MM.1S (cell line): Measurements from ENCODE around the gene TOMM7.
"Not testable (repeated sequence)": the region's sequence is repeated elsewhere in the genome, so short reads cannot be mapped to it uniquely, and the experiment has no call there.

Experiments used
- DNase-seq: peaks from one replicate; pipeline ENCODE4 v3.0.0-alpha.2; 2015
- H2AFZ ChIP-seq: fragments of 300-600 bp; sonication (generic); 2 replicates; pipeline ENCODE4 v1.6.0; 2016; ENCODE audit warnings: antibody characterized with exemption, low read length
- H3F3A ChIP-seq: fragments of 300-600 bp; sonication (generic); 2 replicates; pipeline ENCODE4 v1.6.1; 2016; ENCODE audit warnings: mild to moderate bottlenecking, antibody characterized with exemption, low read length, moderate library complexity, mixed read lengths; ENCODE audit not compliant: insufficient read depth
- H3K27ac ChIP-seq: fragments of 300-600 bp; sonication (generic); 2 replicates; pipeline ENCODE4 v1.5.1; 2016; ENCODE audit warnings: mild to moderate bottlenecking, low read length
- H3K27me3 ChIP-seq: fragments of 300-600 bp; sonication (generic); replicated peaks from 2 replicates; pipeline ENCODE4 v1.6.0; 2016; ENCODE audit warnings: low read length; ENCODE audit not compliant: insufficient read depth
- H3K36me3 ChIP-seq: fragments of 300-600 bp; sonication (generic); replicated peaks from 2 replicates; pipeline ENCODE4 v1.6.1; 2016; ENCODE audit warnings: mild to moderate bottlenecking, low read length, mixed read lengths; ENCODE audit not compliant: insufficient read depth
- H3K4me1 ChIP-seq: fragments of 300-600 bp; sonication (generic); 2 replicates; pipeline ENCODE4 v1.6.1; 2016; ENCODE audit warnings: low read length, mixed read lengths
- H3K4me2 ChIP-seq: fragments of 300-600 bp; sonication (generic); 2 replicates; pipeline ENCODE4 v1.6.0; 2016; ENCODE audit warnings: low read depth, low read length
- H3K4me3 ChIP-seq: fragments of 300-600 bp; sonication (generic); 2 replicates; pipeline ENCODE4 v1.5.1; 2016; ENCODE audit warnings: low read length, mixed read lengths
- H3K79me2 ChIP-seq: fragments of 300-600 bp; sonication (generic); 2 replicates; pipeline ENCODE4 v1.6.1; 2016; ENCODE audit warnings: mixed run types, low read length, mixed read lengths
- H3K9ac ChIP-seq: fragments of 300-600 bp; sonication (generic); 2 replicates; pipeline ENCODE4 v1.6.1; 2016; ENCODE audit warnings: low read length, mixed read lengths
- H3K9me2 ChIP-seq: fragments of 300-600 bp; sonication (generic); replicated peaks from 2 replicates; pipeline ENCODE4 v1.6.1; 2016; ENCODE audit warnings: mild to moderate bottlenecking, low read length, mixed read lengths; ENCODE audit not compliant: insufficient read depth
- H3K9me3 ChIP-seq: fragments of 300-600 bp; sonication (generic); replicated peaks from 2 replicates; pipeline ENCODE4 v1.6.1; 2016; ENCODE audit warnings: mild to moderate bottlenecking, low read length, mixed read lengths; ENCODE audit not compliant: insufficient read depth
- H4K20me1 ChIP-seq: fragments of 300-600 bp; sonication (generic); 2 replicates; pipeline ENCODE4 v1.6.1; 2016; ENCODE audit warnings: mild to moderate bottlenecking, low read length, moderate library complexity, mixed read lengths; ENCODE audit not compliant: insufficient read depth
- EZH2 ChIP-seq: fragments of 300-600 bp; sonication (generic); optimal IDR thresholded peaks from 2 replicates; pipeline ENCODE3; 2017; ENCODE audit warnings: low read depth, mild to moderate bottlenecking, antibody characterized with exemption, low read length, mixed read lengths
- EZH2phosphoT487 ChIP-seq: fragments of 300-600 bp; sonication (generic); IDR thresholded peaks from 2 replicates; pipeline ENCODE4 v1.6.1; 2018; ENCODE audit warnings: antibody characterized with exemption, low read length
- TF ChIP-seq, protein P1 (sequence below): fragments of 300-600 bp; sonication (generic); IDR thresholded peaks from 2 replicates; pipeline ENCODE4 v1.5.1; 2016; ENCODE audit warnings: antibody characterized with exemption, low read length, mixed read lengths

The TOMM7 gene

DNA sequence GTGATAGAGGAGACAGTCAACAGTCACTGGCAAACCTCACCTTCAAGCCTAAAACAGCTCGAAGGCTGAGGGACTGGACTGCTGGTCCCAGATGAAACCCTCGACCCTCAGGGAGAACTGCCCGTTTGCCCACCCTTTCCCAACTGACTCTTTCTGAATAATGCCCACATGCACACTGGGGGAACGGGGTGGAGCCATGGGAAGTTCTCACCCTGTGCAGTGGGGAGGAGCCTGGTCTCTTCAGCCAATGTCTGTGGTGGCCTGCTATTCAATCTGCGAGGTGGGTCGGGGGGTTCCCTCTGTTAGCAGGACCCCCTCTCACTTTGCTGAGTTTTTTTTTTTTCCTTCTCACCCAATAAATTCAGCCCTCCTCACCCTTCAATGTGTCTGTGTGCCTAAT lies 14.5 kb downstream of the TOMM7 start:
- no peak overlapping the region for H3K4me3 ChIP-seq
- H3K27ac ChIP-seq = no peak overlapping the region
- TF ChIP-seq, protein P1, sequence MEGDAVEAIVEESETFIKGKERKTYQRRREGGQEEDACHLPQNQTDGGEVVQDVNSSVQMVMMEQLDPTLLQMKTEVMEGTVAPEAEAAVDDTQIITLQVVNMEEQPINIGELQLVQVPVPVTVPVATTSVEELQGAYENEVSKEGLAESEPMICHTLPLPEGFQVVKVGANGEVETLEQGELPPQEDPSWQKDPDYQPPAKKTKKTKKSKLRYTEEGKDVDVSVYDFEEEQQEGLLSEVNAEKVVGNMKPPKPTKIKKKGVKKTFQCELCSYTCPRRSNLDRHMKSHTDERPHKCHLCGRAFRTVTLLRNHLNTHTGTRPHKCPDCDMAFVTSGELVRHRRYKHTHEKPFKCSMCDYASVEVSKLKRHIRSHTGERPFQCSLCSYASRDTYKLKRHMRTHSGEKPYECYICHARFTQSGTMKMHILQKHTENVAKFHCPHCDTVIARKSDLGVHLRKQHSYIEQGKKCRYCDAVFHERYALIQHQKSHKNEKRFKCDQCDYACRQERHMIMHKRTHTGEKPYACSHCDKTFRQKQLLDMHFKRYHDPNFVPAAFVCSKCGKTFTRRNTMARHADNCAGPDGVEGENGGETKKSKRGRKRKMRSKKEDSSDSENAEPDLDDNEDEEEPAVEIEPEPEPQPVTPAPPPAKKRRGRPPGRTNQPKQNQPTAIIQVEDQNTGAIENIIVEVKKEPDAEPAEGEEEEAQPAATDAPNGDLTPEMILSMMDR = no peak
- TF ChIP-seq EZH2 (no peak), EZH2phosphoT487 (no peak)
- no peaks in the 10 kb centered on the region for H4K20me1 ChIP-seq
- H2AFZ ChIP-seq = no peak overlapping the region
- peaks cover 38% of the 10 kb centered on the region for H3K4me1 ChIP-seq
- H3K9me2 ChIP-seq = no peaks in the 10 kb centered on the region
- H3K9me3 ChIP-seq = no peaks in the 10 kb centered on the region
- H3K4me2 ChIP-seq = no peak overlapping the region
- no peak for DNase-seq
- H3F3A ChIP-seq = peaks cover 12% of the 10 kb centered on the region
- no peaks in the 10 kb centered on the region for H3K27me3 ChIP-seq
- no peak overlapping the region for H3K9ac ChIP-seq
- no peaks in the 10 kb centered on the region; the same call in 1 of the 2 replicates for H3K79me2 ChIP-seq
- H3K36me3 ChIP-seq = no peaks in the 10 kb centered on the region

DNA sequence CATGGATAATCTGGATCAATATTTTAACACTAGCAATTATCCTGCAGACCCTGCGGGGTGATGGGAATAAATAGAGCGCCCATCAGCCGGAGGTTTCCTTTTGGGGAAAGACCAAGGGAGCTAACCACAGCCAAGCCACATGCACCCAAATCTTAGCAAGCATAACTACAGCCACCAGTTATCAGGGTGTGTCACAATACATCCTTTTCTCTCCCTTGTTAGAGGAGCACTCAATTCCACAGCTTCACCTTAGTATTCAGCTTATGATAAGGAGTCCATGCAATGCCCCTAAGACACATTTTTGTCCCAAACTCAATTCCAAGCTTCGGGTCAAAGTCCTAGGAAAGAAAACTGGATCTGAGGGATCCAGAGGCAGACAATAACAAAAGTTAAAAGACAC lies 15.9 kb downstream of the TOMM7 start:
- H3K9me2 ChIP-seq = no peaks in the 10 kb centered on the region
- H3K9ac ChIP-seq = no peak overlapping the region
- no peaks in the 10 kb centered on the region for H3K27me3 ChIP-seq
- no peak overlapping the region for H2AFZ ChIP-seq
- no peak overlapping the region for H3K4me2 ChIP-seq
- H3K79me2 ChIP-seq = no peaks in the 10 kb centered on the region
- no peaks in the 10 kb centered on the region for H3K36me3 ChIP-seq
- H4K20me1 ChIP-seq = no peaks in the 10 kb centered on the region
- H3K4me1 ChIP-seq = peaks cover 34% of the 10 kb centered on the region
- no peak for DNase-seq
- no peaks in the 10 kb centered on the region for H3K9me3 ChIP-seq
- no peak overlapping the region for H3K27ac ChIP-seq
- TF ChIP-seq EZH2 (no peak), EZH2phosphoT487 (no peak)
- TF ChIP-seq, protein P1 = no peak
- peaks cover 12% of the 10 kb centered on the region for H3F3A ChIP-seq
- no peak overlapping the region for H3K4me3 ChIP-seq

DNA sequence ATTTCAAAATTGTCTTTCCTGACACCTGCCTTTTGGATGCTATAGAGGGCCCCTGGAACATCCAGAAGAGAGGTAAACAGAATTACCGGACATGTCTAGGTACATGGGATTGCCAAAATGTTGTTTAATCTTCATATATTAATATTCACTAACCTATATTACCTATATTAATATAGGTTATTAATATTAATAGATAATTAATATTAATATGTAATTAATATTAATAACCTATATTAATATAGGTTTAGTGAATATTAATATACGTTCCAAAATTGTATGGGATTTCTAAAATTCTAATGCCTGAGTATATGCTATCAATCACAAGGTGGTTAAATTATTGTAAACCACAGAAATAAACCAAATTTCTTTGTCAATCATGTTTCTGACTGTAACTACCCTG lies 17.4 kb downstream of the TOMM7 start:
- H4K20me1 ChIP-seq = no peaks in the 10 kb centered on the region
- no peak overlapping the region for H2AFZ ChIP-seq
- no peak overlapping the region for H3K27ac ChIP-seq
- peaks cover 8% of the 10 kb centered on the region for H3F3A ChIP-seq
- DNase-seq = no peak
- no peak overlapping the region for H3K9ac ChIP-seq
- peaks cover 21% of the 10 kb centered on the region for H3K4me1 ChIP-seq
- H3K4me2 ChIP-seq = no peak overlapping the region
- no peaks in the 10 kb centered on the region for H3K36me3 ChIP-seq
- H3K79me2 ChIP-seq = no peaks in the 10 kb centered on the region
- H3K27me3 ChIP-seq = no peaks in the 10 kb centered on the region
- TF ChIP-seq EZH2phosphoT487 = no peak
- TF ChIP-seq, protein P1 = no peak
- TF ChIP-seq EZH2 = no peak
- H3K9me3 ChIP-seq = no peaks in the 10 kb centered on the region
- no peaks in the 10 kb centered on the region for H3K9me2 ChIP-seq
- no peak overlapping the region for H3K4me3 ChIP-seq

DNA sequence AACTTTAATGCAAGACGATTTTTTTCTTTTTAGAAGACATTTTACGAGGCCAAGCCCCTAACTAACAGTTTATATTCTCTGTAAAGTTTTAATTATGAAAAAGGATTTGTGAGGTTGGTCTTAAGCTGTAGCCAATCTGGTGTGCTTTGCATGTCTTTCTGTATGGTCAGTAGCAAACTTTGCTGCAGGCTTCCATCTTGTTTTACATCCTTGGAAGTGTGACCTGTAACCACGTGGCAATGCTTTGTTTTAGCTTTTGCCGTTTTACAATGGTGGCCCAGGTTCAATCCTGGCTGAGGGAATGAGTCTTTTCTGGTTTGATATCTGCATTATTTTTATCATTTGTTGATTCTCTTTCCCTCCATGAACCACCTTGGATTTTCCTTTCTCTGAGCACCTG lies 19.8 kb downstream of the TOMM7 start:
- H3K9me2 ChIP-seq, H3K4me3 ChIP-seq, H3K79me2 ChIP-seq, H3K36me3 ChIP-seq, H3K9me3 ChIP-seq, H3K4me1 ChIP-seq, H3K27me3 ChIP-seq, H3F3A ChIP-seq, H3K9ac ChIP-seq, H3K4me2 ChIP-seq, H4K20me1 ChIP-seq, H2AFZ ChIP-seq, H3K27ac ChIP-seq, DNase-seq: not testable (repeated sequence)
